HCT116 (cell line): ENCODE data around the gene BPIFB1. TPM values are rescaled to one million over a fixed set of nuclear protein-coding genes. Genes with fewer than 3 reads are reported as not detected.

ENCODE experiments used
- total RNA-seq: library from RNA; stranded (reverse); gene quantifications from one replicate; pipeline ENCODE4 v1.2.1, GENCODE V29; 2021; ENCODE audit not compliant: unreplicated experiment

Gene BPIFB1
- total RNA-seq, 1 experiment from 2014 or later: 0.17 TPM

Other genes starting within 250 kb of the BPIFB1 start
- gene BPIFB3, start 229.3 kb upstream of the BPIFB1 start, total RNA-seq: not detected
- gene BPIFB4, start 203.6 kb upstream of the BPIFB1 start, total RNA-seq: not detected
- gene BPIFA2, start 115.1 kb upstream of the BPIFB1 start, total RNA-seq: not detected
- not detected for gene BPIFA3, start 65.9 kb upstream of the BPIFB1 start, total RNA-seq
- not detected for gene BPIFA1, start 47.2 kb upstream of the BPIFB1 start, total RNA-seq
- gene CDK5RAP1, start 118.3 kb downstream of the BPIFB1 start, total RNA-seq: 41.4 TPM
- gene SNTA1, start 160.5 kb downstream of the BPIFB1 start, total RNA-seq: 14.6 TPM
- gene CBFA2T2, start 206.9 kb downstream of the BPIFB1 start, total RNA-seq: 8.0 TPM